HEK293 (cell line): ENCODE data around the gene FADS3.

Experiments
- CTCF ChIA-PET: fragments of 350-600 bp; formaldehyde crosslinking; extraction: SDS; loops from one replicate; lab custom pipeline; 2021; ENCODE audit warnings: antibody characterized with exemption; lab: Yijun Ruan, JAX
- POLR2A ChIA-PET: fragments of 300-600 bp; formaldehyde crosslinking; extraction: SDS; loops from one replicate; lab custom pipeline; 2020; ENCODE audit warnings: antibody characterized with exemption, inconsistent platforms; lab: Yijun Ruan, JAX
- H3K27ac ChIP-seq: fragments of 200-500 bp; sonication (Bioruptor generic); 2 replicates; pipeline ENCODE4 v1.5.1; 2014; ENCODE audit warnings: low read depth, low read length, control low read depth, inconsistent platforms; ENCODE audit errors: extremely low read depth
- H3K36me3 ChIP-seq, 2 experiments: fragments of 200-500 bp in 1 of 2; sonication (Bioruptor generic) in 1 of 2; 1 replicate in 1 of 2; 2 replicates in 1 of 2; pipeline ENCODE4 v1.5.1; 2014 to 2017; ENCODE audit warnings: inconsistent platforms in 2 of 2, low read length in 2 of 2; ENCODE audit not compliant: control insufficient read depth in 2 of 2, insufficient read depth in 1 of 2
- H3K4me1 ChIP-seq: fragments of 200-500 bp; sonication (Bioruptor generic); 2 replicates; pipeline ENCODE4 v1.5.1; 2014; ENCODE audit warnings: mild to moderate bottlenecking, low read length, inconsistent platforms; ENCODE audit not compliant: control insufficient read depth, insufficient read depth
- H3K4me3 ChIP-seq: 2 replicates; pipeline ENCODE4 v1.5.1; 2011; ENCODE audit warnings: low read depth, mild to moderate bottlenecking, control low read depth, low read length, moderate library complexity
- H3K9me3 ChIP-seq: fragments of 200-500 bp; sonication (Bioruptor generic); 2 replicates; pipeline ENCODE4 v1.5.1; 2014; ENCODE audit warnings: low read depth, low read length, inconsistent platforms; ENCODE audit not compliant: control insufficient read depth, insufficient read depth
- FEZF1 ChIP-seq: fragments of 450-650 bp; formaldehyde crosslinking; IDR thresholded peaks from 2 replicates; pipeline ENCODE4 v1.5.1; 2016; ENCODE audit warnings: missing biosample characterization, missing genetic modification characterization
- GFI1B ChIP-seq: fragments of 450-650 bp; formaldehyde crosslinking; IDR thresholded peaks from 2 replicates; pipeline ENCODE4 v1.5.1; 2016; ENCODE audit warnings: missing biosample characterization, missing genetic modification characterization
- GLI4 ChIP-seq: fragments of 450-650 bp; formaldehyde crosslinking; IDR thresholded peaks from 2 replicates; pipeline ENCODE4 v1.5.1; 2016; ENCODE audit warnings: missing biosample characterization, missing genetic modification characterization
- KLF10 ChIP-seq: fragments of 450-650 bp; IDR thresholded peaks from 2 replicates; pipeline ENCODE4 v1.5.1; 2018; ENCODE audit warnings: missing biosample characterization, mild to moderate bottlenecking, missing genetic modification characterization
- MYNN ChIP-seq: fragments of 450-650 bp; formaldehyde crosslinking; IDR thresholded peaks from 2 replicates; pipeline ENCODE4 v1.5.1; 2016; ENCODE audit warnings: missing biosample characterization, missing genetic modification characterization, borderline replicate concordance
- OVOL3 ChIP-seq: fragments of 450-650 bp; formaldehyde crosslinking; IDR thresholded peaks from 2 replicates; pipeline ENCODE4 v1.5.1; 2016; ENCODE audit warnings: missing biosample characterization, missing genetic modification characterization
- REPIN1 ChIP-seq: fragments of 450-650 bp; formaldehyde crosslinking; IDR thresholded peaks from 2 replicates; pipeline ENCODE4 v1.5.1; 2017; ENCODE audit warnings: missing biosample characterization, missing genetic modification characterization, low read depth
- SP2 ChIP-seq: fragments of 450-650 bp; formaldehyde crosslinking; IDR thresholded peaks from 2 replicates; pipeline ENCODE4 v1.5.1; 2016; ENCODE audit warnings: missing biosample characterization, missing genetic modification characterization
- SP7 ChIP-seq: fragments of 450-650 bp; formaldehyde crosslinking; IDR thresholded peaks from 2 replicates; pipeline ENCODE4 v1.5.1; 2016; ENCODE audit warnings: missing biosample characterization, missing genetic modification characterization
- ZBTB11 ChIP-seq: fragments of 450-650 bp; formaldehyde crosslinking; conservative IDR thresholded peaks from 2 replicates; pipeline ENCODE4 v1.5.1; 2016; ENCODE audit warnings: low read depth, missing biosample characterization, missing genetic modification characterization
- ZBTB20 ChIP-seq: fragments of 450-650 bp; formaldehyde crosslinking; IDR thresholded peaks from 2 replicates; pipeline ENCODE4 v1.5.1; 2016; ENCODE audit warnings: missing biosample characterization, missing genetic modification characterization
- ZBTB21 ChIP-seq: fragments of 450-650 bp; formaldehyde crosslinking; IDR thresholded peaks from 2 replicates; pipeline ENCODE4 v1.5.1; 2017; ENCODE audit warnings: missing biosample characterization, missing genetic modification characterization
- ZNF112 ChIP-seq: fragments of 450-650 bp; formaldehyde crosslinking; IDR thresholded peaks from 2 replicates; pipeline ENCODE4 v1.5.0; 2017; ENCODE audit warnings: missing biosample characterization, missing genetic modification characterization
- ZNF175 ChIP-seq: fragments of 450-650 bp; formaldehyde crosslinking; IDR thresholded peaks from 2 replicates; pipeline ENCODE4 v1.5.1; 2016; ENCODE audit warnings: missing biosample characterization, missing genetic modification characterization
- ZNF2 ChIP-seq: fragments of 450-650 bp; formaldehyde crosslinking; IDR thresholded peaks from 2 replicates; pipeline ENCODE4 v1.5.1; 2016; ENCODE audit warnings: missing biosample characterization, missing genetic modification characterization
- ZNF221 ChIP-seq: fragments of 450-650 bp; formaldehyde crosslinking; IDR thresholded peaks from 2 replicates; pipeline ENCODE4 v1.5.1; 2017; ENCODE audit warnings: missing biosample characterization, missing genetic modification characterization, borderline replicate concordance
- ZNF223 ChIP-seq: fragments of 450-650 bp; formaldehyde crosslinking; IDR thresholded peaks from 2 replicates; pipeline ENCODE4 v1.5.1; 2016; ENCODE audit warnings: missing biosample characterization, missing genetic modification characterization
- ZNF354C ChIP-seq: fragments of 450-650 bp; formaldehyde crosslinking; IDR thresholded peaks from 2 replicates; pipeline ENCODE4 v1.5.1; 2016; ENCODE audit warnings: missing biosample characterization, missing genetic modification characterization, low read depth, borderline replicate concordance
- ZNF513 ChIP-seq: fragments of 450-650 bp; IDR thresholded peaks from 2 replicates; pipeline ENCODE4 v1.5.1; 2018; ENCODE audit warnings: missing biosample characterization, missing genetic modification characterization
- ZNF514 ChIP-seq: fragments of 450-650 bp; formaldehyde crosslinking; IDR thresholded peaks from 2 replicates; pipeline ENCODE4 v1.5.1; 2016; ENCODE audit warnings: missing biosample characterization, missing genetic modification characterization
- ZNF558 ChIP-seq: fragments of 450-650 bp; formaldehyde crosslinking; IDR thresholded peaks from 2 replicates; pipeline ENCODE4 v1.5.1; 2016; ENCODE audit warnings: missing biosample characterization, missing genetic modification characterization
- ZNF626 ChIP-seq: fragments of 450-650 bp; sonication (Bioruptor Pico); formaldehyde crosslinking; IDR thresholded peaks from 2 replicates; pipeline ENCODE4 v1.5.1; 2018; ENCODE audit warnings: missing biosample characterization, missing genetic modification characterization, inconsistent platforms
- ZNF664 ChIP-seq: fragments of 450-650 bp; formaldehyde crosslinking; IDR thresholded peaks from 2 replicates; pipeline ENCODE4 v1.5.1; 2016; ENCODE audit warnings: missing biosample characterization, missing genetic modification characterization
- ZSCAN23 ChIP-seq: fragments of 450-650 bp; formaldehyde crosslinking; IDR thresholded peaks from 2 replicates; pipeline ENCODE4 v1.5.1; 2016; ENCODE audit warnings: missing biosample characterization, missing genetic modification characterization
- TF ChIP-seq, protein P1 (sequence below): IDR thresholded peaks from 2 replicates; pipeline ENCODE4 v1.6.1; 2011; ENCODE audit warnings: mild to moderate bottlenecking, low read depth, low read length, borderline replicate concordance
- TF ChIP-seq, protein P2 (sequence below): fragments of 450-650 bp; formaldehyde crosslinking; IDR thresholded peaks from 2 replicates; pipeline ENCODE4 v1.5.1; 2016; ENCODE audit warnings: missing biosample characterization, missing genetic modification characterization

Gene FADS3

GRCh38 chr11:61861634-61862033 is 29.7 kb downstream of the FADS3 start:
- no peaks in the 10 kb centered on the region; a peak in 1 of 3 replicates for H3K36me3 ChIP-seq
- ChIA-PET CTCF (no interaction called here), POLR2A (no interaction called here)
- H3K4me3 ChIP-seq = no peak overlapping the region
- H3K4me1 ChIP-seq = no peaks in the 10 kb centered on the region
- no peak for TF ChIP-seq ZNF354C (tag by site-specific recombination)
- TF ChIP-seq, protein P1, sequence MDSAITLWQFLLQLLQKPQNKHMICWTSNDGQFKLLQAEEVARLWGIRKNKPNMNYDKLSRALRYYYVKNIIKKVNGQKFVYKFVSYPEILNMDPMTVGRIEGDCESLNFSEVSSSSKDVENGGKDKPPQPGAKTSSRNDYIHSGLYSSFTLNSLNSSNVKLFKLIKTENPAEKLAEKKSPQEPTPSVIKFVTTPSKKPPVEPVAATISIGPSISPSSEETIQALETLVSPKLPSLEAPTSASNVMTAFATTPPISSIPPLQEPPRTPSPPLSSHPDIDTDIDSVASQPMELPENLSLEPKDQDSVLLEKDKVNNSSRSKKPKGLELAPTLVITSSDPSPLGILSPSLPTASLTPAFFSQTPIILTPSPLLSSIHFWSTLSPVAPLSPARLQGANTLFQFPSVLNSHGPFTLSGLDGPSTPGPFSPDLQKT = no peak
- TF ChIP-seq, protein P2, sequence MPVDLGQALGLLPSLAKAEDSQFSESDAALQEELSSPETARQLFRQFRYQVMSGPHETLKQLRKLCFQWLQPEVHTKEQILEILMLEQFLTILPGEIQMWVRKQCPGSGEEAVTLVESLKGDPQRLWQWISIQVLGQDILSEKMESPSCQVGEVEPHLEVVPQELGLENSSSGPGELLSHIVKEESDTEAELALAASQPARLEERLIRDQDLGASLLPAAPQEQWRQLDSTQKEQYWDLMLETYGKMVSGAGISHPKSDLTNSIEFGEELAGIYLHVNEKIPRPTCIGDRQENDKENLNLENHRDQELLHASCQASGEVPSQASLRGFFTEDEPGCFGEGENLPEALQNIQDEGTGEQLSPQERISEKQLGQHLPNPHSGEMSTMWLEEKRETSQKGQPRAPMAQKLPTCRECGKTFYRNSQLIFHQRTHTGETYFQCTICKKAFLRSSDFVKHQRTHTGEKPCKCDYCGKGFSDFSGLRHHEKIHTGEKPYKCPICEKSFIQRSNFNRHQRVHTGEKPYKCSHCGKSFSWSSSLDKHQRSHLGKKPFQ (tag by site-specific recombination) = no peak
- TF ChIP-seq SP2 = no peak
- TF ChIP-seq KLF10 (tag by site-specific recombination) = no peak
- TF ChIP-seq ZNF558 (tag by site-specific recombination) = no peak
- TF ChIP-seq MYNN (tag by site-specific recombination) = no peak
- no peak for TF ChIP-seq ZNF2 (tag by site-specific recombination)
- TF ChIP-seq REPIN1 (tag by site-specific recombination) = no peak
- TF ChIP-seq ZNF175 = no peak
- no peak for TF ChIP-seq GFI1B (tag by site-specific recombination)
- no peak for TF ChIP-seq ZNF223 (tag by site-specific recombination)
- H3K9me3 ChIP-seq = no peaks in the 10 kb centered on the region
- H3K27ac ChIP-seq = no peak overlapping the region

DNA sequence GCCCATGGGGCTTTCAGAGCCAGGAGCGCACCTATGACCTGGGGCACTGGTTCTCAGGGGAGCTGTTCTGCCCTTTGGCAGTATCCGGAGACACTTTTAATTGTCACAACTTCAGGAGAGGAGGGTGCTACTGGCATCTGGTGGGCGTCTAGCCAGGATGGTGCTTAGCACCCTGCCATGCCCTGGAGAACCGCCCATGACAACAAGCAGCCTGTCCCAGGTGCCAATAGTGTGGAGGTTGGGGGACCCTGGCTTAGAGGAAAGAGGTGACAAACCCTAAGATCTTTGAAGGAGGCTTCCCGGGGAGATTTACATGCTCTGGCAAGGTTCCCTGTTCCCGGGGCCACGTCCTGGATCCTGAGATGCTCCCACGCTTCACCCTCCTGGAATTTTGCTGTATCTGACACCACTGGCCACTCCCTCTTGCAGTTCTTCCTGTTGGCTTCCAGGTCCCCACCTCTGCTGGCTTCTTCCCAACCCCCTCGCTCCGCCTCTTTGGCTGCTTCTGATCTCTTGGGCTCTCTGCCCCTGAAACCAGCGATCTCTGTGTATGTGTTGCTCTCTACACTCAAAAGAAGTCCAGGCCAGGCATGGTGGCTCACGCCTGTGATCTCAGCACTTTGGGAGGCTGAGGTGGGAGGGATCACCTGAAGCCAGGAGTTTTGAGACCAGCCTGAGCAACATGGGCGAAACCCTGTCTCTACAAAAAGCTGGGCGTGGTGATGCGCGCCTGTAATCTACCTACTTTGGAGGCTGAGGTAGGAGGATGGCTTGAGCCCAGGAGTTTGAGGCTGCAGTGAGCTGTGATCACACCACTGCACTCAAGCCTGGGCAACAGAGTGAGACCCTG is 31.1 kb downstream of the FADS3 start:
- ChIA-PET CTCF (interaction anchor here (0.6 to 0.7 kb wide), 2 partner anchors 29 to 45 kb away, joined by 4 read pairs; no protein-coding TSS in a partner anchor), POLR2A (no interaction called here)
- Histone ChIP-seq H3K4me1 (no peaks in the 10 kb centered on the region), H3K36me3 (no peaks in the 10 kb centered on the region; a peak in 1 of 3 replicates), H3K9me3 (no peaks in the 10 kb centered on the region), H3K27ac (no peak overlapping the region), H3K4me3 (no peak overlapping the region)
- no peak for TF ChIP-seq OVOL3 (tag by site-specific recombination)
- no peak for TF ChIP-seq ZNF626 (tag by site-specific recombination)
- TF ChIP-seq ZNF112 (tag by site-specific recombination) = no peak
- TF ChIP-seq ZBTB21 (tag by site-specific recombination) = no peak
- no peak for TF ChIP-seq ZNF664 (tag by site-specific recombination)
- no peak for TF ChIP-seq GLI4
- no peak for TF ChIP-seq FEZF1
- no peak for TF ChIP-seq SP7
- no peak for TF ChIP-seq ZNF513 (tag by site-specific recombination)
- TF ChIP-seq, protein P2 (tag by site-specific recombination) = no peak
- no peak for TF ChIP-seq ZSCAN23
- no peak for TF ChIP-seq ZBTB11 (tag by site-specific recombination)
- no peak for TF ChIP-seq ZNF221 (tag by site-specific recombination)
- no peak for TF ChIP-seq ZBTB20 (tag by site-specific recombination)
- TF ChIP-seq ZNF514 (tag by site-specific recombination) = no peak
